C4-2B (cell line): ENCODE data around the gene TRAPPC11.

ENCODE experiments used
- H3K27ac ChIP-seq: fragments of 450-650 bp; 2 replicates; pipeline ENCODE4 v1.5.1; 2017
- CTCF ChIP-seq: fragments of 450-650 bp; conservative IDR thresholded peaks from 2 replicates; pipeline ENCODE4 v1.5.1; 2017; ENCODE audit warnings: mild to moderate bottlenecking
- ZFX ChIP-seq: fragments of 450-650 bp; IDR thresholded peaks from 2 replicates; pipeline ENCODE4 v1.6.1; 2017

TRAPPC11 gene

DNA sequence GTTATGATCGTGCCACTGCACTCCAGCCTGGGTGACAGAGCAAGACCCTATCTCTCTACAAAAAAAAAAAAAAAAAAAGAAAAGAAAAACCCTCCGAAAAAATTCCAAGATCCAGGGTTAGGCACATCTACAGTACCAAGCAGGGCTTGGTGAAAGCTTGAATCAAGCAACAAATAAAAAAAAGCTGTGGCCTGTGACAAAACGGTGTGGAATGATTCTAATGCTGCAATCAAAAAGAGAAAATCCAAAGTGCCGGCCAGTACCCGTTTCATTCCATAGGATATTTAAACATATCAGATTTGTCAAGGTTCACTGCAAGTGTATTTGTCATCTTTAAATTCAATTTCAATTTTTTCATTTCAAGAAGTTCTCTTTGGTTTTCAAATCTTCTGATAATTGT lies 20.7 kb upstream of the TRAPPC11 start:
- TF ChIP-seq ZFX (no peak), CTCF (no peak)
- no peak overlapping the region for H3K27ac ChIP-seq

DNA sequence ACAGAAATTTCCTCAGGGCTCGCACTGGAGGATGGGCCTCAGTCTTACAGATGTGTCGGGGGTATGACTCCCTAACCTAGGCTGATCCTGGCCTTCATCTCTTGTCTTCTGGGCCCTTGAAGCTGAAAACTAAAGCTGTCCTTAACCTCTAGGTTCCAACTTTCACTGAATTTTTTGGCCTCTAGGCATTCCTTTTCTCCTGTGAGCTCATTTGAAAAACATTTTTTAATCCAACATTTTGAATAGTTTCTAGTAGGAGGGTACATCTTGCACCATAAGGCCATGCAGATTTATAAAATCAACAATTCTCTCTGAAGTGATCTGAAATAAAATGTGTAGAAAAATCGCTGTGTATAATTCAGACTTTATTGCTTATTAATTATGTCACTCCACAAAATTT lies 19.8 kb upstream of the TRAPPC11 start:
- H3K27ac ChIP-seq, result no peak overlapping the region
- TF ChIP-seq CTCF (no peak), ZFX (no peak)

DNA sequence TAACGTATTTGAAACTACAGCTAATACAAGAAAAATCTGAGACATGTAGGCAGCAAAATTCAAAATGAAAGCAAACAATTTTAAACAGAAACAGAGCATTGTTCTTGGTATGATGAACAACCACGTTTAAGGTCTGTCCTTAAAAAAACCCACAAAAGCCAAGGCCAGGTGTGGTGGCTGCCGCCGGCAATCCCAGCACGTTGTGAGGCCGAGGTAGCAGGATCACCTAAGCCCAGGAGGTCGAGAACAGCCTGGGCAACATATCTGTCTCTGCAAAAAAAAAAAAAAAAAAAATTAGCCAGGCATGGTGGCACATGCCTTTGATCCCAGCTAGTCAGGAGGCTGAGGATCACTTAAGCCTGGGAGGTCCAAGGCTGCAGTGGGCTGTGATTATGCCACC lies 13.8 kb upstream of the TRAPPC11 start:
- no peak for TF ChIP-seq ZFX
- TF ChIP-seq CTCF, result no peak
- H3K27ac ChIP-seq, result no peak overlapping the region

- H3K27ac ChIP-seq, result no peak overlapping the region
- TF ChIP-seq CTCF (no peak), ZFX (no peak)
These were observed 1.5 kb upstream of the TRAPPC11 start for GRCh38 chr4:183657564-183657963.

DNA sequence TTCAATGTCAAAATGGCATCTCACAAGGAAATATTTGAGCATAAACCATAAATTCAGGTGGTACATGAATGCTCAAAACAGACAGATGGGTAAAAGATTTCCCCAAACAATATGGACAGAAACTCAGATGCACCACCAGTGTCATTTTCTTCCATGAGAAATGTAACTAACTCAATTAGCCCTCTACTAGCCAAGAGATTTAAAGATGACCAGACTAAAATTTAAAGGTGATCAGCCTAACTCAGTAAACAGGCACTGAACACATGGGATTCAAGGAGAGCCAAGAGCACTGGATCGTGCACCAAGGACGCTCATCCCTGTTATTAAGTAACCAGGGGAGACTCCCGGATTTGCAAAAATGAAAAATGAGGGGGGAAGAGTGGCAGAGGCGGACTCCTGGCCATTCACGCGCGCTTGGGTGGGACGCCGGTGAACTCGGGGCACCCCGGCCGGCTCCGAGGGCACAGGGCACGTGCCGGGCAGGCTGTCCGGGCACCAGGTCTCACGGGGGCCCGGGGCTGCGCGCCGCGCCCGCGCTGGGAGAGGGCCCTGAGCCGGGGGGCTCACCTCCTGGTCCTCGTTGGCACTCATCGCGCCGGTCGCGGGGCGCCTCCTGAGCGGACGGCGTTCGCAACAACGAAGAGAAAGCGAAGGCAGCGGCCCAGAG lies 598 bp upstream of the TRAPPC11 start:
- H3K27ac ChIP-seq, result peak overlapping the region; percentile 93
- no peak for TF ChIP-seq CTCF
- no peak for TF ChIP-seq ZFX

DNA sequence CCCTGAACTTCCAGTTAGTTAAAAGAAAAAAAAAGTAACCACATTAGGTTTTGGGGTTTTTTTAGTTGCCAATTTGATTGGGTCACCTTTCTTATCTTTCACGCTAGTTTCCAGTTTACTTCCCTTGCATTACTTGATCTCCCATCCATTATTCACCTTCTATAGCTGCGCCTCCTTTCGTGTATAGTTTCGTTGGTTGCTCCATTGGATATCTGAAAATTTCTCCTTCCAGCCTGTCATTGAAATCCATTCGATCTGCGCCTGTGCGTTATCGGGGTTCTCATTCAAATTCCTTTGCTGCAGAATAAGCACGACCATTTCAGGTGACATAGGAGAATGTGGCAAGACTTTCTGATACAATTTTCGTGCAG lies 764 bp downstream of the TRAPPC11 start:
- TF ChIP-seq ZFX (no peak), CTCF (no peak)
- peak overlapping the region; percentile 93 for H3K27ac ChIP-seq

DNA sequence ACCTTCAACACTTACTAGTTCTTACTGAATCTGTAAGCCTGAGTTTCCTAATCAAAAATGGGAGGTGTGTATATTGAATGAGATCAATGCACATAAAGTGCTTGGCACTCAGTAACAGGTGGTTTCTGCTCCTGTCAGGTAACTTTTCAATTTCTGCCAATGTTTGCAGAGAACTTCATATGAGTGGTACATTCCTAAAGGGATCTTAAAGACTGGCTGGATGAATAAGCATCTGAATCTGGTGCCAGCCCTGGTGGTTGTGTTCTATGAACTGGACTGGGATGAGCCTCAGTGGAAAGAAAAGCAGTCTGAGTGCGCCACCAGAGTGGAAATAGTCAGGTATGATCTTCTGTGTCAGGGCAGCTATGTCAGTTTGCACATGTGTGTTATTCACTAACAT lies 7.0 kb downstream of the TRAPPC11 start:
- no peak overlapping the region for H3K27ac ChIP-seq
- TF ChIP-seq ZFX (no peak), CTCF (no peak)
